Subcutaneous adipose tissue (tissue), 4 donors: ENCODE data around the gene ATG16L2. TPM values are rescaled to one million over a fixed set of nuclear protein-coding genes. Genes with fewer than 3 reads are reported as not detected.

Source experiments
- total RNA-seq, 4 donors: library from RNA; depleted of rRNA; stranded (reverse); fragments of >200 nt; gene quantifications; one replicate each; pipeline ENCODE4 v1.1.0, GENCODE V29; 2016
- TF ChIP-seq, protein P1 (sequence below): fragments of 450-650 bp; IDR thresholded peaks from one replicate; pipeline ENCODE4 v1.5.1; 2016; ENCODE audit warnings: low read depth, mild to moderate bottlenecking, control low read depth, antibody characterized with exemption, moderate library complexity

ATG16L2 gene
- total RNA-seq, 4 donors from 2014 or later = 12.6 to 50.8 (median 34.0) TPM

DNA sequence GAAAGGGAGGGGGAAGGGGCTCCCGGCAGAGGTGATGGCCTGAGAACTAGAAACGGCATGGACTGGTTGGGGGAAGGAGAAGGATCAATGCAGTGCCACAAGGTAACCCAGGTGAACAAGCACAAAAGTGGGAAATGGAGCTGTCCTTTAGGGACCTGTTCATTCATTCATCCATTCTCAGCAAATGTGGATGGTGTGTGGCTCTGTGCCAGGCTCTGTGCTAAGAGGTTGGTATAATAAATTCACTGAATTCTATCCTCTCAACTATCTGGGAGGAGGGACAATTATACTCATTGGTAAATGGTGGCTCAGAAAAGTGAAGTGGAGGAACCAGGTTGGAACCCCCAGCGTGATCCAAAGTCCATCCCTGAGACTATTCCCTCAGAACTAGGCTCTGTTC, 43.4 kb upstream of the ATG16L2 start:
- TF ChIP-seq, protein P1, sequence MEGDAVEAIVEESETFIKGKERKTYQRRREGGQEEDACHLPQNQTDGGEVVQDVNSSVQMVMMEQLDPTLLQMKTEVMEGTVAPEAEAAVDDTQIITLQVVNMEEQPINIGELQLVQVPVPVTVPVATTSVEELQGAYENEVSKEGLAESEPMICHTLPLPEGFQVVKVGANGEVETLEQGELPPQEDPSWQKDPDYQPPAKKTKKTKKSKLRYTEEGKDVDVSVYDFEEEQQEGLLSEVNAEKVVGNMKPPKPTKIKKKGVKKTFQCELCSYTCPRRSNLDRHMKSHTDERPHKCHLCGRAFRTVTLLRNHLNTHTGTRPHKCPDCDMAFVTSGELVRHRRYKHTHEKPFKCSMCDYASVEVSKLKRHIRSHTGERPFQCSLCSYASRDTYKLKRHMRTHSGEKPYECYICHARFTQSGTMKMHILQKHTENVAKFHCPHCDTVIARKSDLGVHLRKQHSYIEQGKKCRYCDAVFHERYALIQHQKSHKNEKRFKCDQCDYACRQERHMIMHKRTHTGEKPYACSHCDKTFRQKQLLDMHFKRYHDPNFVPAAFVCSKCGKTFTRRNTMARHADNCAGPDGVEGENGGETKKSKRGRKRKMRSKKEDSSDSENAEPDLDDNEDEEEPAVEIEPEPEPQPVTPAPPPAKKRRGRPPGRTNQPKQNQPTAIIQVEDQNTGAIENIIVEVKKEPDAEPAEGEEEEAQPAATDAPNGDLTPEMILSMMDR = no peak

DNA sequence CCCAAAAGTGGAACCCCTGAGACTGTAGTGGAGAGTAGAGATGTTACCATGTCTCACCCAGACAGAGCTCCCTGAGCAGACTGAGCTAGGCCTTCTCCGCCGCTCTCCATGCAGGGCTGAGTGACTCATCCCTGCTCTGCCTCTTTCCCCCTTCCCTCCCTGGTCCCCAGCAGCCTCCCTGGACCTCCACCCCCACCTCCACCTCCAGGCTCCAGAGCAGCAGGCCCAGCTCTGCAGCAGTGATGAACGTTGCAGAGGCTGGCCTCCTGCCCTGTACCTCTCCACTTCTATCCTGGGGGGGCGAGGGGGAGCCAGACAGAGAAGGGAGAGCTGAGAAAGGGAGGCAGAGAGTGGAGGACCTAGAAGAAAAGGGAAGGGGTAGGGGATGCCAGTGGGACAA, 42.7 kb upstream of the ATG16L2 start:
- TF ChIP-seq, protein P1 = no peak

DNA sequence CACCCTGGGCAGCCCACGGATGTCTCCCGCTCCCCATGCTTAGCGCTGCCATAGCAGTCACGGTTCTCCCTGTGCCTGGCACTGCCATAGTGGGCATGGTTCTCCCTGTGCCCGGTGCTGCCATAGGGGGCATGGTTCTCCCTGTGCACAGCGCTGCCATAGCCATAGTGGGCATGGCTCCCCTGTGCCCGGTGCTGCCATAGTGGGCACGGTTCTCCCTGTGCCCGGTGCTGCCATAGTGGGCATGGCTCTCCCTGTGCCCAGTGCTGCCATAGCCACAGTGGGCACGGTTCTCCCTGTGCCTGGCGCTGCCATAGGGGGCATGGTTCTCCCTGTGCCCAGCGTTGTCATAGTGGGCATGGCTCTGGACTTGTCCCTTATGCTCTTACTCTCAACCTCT, 42.2 kb upstream of the ATG16L2 start:
- TF ChIP-seq, protein P1 = no peak

DNA sequence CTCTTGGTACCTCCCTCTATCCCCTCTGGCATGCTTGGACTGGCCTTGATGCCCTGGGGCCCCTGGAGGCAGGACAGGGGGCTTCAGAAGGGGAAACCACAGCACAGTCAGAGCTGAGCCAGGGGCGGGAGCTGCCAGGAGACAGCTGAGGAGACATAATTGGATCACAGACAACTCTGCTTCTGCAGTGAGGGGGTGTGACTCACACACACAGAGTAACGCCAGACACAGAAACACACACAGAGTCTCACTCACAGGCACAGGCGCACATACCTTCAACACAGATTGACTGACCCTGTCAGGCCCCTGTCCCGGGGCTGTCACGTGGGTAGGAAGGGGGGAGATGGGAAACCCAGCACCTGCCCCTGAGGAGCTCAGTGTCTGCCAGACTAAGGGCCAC, 40.9 kb upstream of the ATG16L2 start:
- TF ChIP-seq, protein P1 = no peak

DNA sequence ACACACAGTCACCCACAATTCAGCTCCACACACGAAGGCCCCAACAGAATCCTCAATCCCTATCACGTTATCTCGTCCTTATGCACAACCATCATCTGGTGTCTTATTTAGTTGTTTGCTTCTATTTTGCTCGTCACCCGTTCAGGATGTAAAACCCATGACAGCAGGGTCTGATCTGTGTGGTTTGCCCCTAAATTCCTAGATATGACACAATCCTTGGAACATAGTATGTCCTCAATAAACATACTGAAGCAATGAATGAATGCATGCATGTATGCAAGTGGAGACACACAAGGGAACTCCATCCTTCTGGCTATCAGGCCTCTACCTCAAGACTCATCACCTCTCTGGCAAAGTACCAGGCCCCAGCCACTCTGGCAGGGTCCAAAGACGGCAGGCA, 40.5 kb upstream of the ATG16L2 start:
- TF ChIP-seq, protein P1 = no peak

DNA sequence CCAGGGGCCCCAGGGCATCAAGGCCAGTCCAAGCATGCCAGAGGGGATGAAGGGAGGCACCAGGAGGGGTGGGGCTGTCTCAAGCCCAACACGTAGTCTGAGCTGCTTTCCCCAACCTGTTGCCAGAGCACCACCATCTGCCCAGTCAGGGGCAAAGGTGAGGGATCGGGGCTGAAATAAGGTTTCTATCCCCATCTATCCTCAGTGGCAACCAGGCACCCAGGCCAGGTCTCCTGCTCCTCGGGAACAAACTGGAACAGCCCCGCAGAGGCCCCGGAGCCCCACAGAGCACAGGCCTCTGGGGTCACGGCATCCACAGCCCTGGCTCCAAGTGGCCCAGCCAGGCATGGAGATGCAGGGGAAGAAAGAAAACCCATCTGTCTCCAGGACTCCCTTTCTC, 39.7 kb upstream of the ATG16L2 start:
- TF ChIP-seq, protein P1 = no peak

DNA sequence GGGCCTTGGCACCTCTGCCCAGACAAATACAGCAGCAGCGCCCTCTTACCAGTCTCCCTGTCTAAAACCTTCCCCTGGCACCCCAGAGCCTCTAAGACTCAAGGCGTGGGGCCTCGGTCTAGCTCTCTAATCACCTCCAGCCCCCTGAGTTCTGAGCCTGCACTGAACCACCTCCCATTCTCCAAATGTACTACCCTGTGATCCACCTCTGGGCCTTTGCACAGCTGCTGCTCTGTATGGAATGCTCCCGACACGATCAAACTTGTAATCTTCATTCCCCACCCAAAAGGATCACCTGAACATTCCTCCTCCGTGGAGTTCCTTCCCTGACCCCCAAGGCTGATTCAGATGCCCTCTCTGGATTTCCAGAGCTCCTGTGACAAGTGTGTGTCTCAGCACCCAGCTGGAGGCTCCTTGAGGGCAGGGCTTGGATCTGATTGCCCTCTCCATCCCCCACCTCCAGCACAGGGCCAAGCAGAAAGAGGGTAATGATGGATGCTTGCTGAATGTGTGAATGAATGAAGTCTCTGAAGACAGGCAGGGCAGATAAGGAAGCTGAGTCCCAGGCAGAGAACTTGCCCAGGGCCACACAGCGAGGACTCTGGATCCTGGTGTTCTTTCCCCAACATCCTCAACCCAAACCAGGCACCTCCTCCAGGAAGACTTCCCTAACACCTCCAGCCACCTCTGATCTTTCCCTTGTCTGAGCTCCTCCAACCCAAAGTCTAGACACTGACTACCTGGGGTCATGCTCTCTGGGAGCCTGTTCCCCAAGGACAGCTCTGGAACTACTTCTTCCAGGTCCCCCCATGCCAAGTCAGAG, 38.7 kb upstream of the ATG16L2 start:
- TF ChIP-seq, protein P1 = no peak
